K562 (cell line): ENCODE results near the gene TASP1.

Experiments
- CEBPB ChIP-seq: fragments of 450-650 bp; IDR thresholded peaks from 2 replicates; pipeline ENCODE4 v1.6.1; 2016; ENCODE audit warnings: missing genetic modification characterization, missing compliant biosample characterization
- CTCF ChIP-seq, 3 experiments: IDR thresholded peaks in 2 of 3; conservative IDR thresholded peaks in 1 of 3; 2 replicates each; pipeline ENCODE4 v1.5.1; 2011 to 2012; ENCODE audit warnings: low read length in 3 of 3, mild to moderate bottlenecking in 3 of 3, control low read depth in 2 of 3, improper control_type of control experiment in 1 of 3, inconsistent platforms in 1 of 3, low read depth in 1 of 3, mixed read lengths in 1 of 3, moderate library complexity in 1 of 3; ENCODE audit not compliant: insufficient read depth in 2 of 3
- PRPF4 ChIP-seq: fragments of 200-400 bp; formaldehyde crosslinking; IDR thresholded peaks from one replicate; pipeline ENCODE4 v1.6.1; 2017; ENCODE audit warnings: low read length, low read depth, mild to moderate bottlenecking; ENCODE audit not compliant: insufficient read depth, poor library complexity, severe bottlenecking
- TF ChIP-seq, protein P1 (sequence below), 2 experiments: fragments of 450-650 bp in 1 of 2; sonication (generic) in 1 of 2; formaldehyde crosslinking in 1 of 2; IDR thresholded peaks; 2 replicates each; pipeline versions ENCODE4 v1.7.1 to v1.9.0; 2016 to 2022; ENCODE audit warnings: inconsistent platforms in 1 of 2, mild to moderate bottlenecking in 1 of 2, missing genetic modification reagents in 1 of 2

- TF ChIP-seq, protein P1, sequence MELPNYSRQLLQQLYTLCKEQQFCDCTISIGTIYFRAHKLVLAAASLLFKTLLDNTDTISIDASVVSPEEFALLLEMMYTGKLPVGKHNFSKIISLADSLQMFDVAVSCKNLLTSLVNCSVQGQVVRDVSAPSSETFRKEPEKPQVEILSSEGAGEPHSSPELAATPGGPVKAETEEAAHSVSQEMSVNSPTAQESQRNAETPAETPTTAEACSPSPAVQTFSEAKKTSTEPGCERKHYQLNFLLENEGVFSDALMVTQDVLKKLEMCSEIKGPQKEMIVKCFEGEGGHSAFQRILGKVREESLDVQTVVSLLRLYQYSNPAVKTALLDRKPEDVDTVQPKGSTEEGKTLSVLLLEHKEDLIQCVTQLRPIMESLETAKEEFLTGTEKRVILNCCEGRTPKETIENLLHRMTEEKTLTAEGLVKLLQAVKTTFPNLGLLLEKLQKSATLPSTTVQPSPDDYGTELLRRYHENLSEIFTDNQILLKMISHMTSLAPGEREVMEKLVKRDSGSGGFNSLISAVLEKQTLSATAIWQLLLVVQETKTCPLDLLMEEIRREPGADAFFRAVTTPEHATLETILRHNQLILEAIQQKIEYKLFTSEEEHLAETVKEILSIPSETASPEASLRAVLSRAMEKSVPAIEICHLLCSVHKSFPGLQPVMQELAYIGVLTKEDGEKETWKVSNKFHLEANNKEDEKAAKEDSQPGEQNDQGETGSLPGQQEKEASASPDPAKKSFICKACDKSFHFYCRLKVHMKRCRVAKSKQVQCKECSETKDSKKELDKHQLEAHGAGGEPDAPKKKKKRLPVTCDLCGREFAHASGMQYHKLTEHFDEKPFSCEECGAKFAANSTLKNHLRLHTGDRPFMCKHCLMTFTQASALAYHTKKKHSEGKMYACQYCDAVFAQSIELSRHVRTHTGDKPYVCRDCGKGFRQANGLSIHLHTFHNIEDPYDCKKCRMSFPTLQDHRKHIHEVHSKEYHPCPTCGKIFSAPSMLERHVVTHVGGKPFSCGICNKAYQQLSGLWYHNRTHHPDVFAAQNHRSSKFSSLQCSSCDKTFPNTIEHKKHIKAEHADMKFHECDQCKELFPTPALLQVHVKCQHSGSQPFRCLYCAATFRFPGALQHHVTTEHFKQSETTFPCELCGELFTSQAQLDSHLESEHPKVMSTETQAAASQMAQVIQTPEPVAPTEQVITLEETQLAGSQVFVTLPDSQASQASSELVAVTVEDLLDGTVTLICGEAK (IDR thresholded peaks at IDR 0.05), result no peak
- TF ChIP-seq, protein P1 (CRISPR knock-in tag; IDR thresholded peaks at IDR 0.05), result no peak
- TF ChIP-seq CEBPB (tag) (no peak), CTCF (IDR thresholded peaks at IDR 0.05 in 2 of 3, conservative IDR thresholded peaks at IDR 0.05 in 1 of 3; ENCODE audit: insufficient read depth in 2 of 3, low read depth in 1 of 3, low read length in 3 of 3) (no peak), PRPF4 (no peak)
Observed at GRCh38 chr20:13574071-13574470, 64.7 kb downstream of the TASP1 start.
